IMR-90 (cell line): ENCODE measurements around the gene MAML3. TPM values are rescaled to one million over a fixed set of nuclear protein-coding genes. Genes with fewer than 3 reads are reported as not detected.

Experiments used
- ATAC-seq: fragments of 200-7000 bp; cut with Tn5 transposase; 2 replicates; pipeline ENCODE4 v1.9.1; 2020; ENCODE audit warnings: low read depth, mild to moderate bottlenecking, moderate library complexity
- BruUV-seq: library from RNA; stranded (reverse); fragments of 400-500 nt; replicated peaks from 2 replicates; lab custom pipeline; 2021; lab: Mats Ljungman, UMichigan
- CTCF ChIA-PET: fragments of 300-600 bp; formaldehyde crosslinking; extraction: SDS; loops from one replicate; lab custom pipeline; 2021; ENCODE audit warnings: antibody characterized with exemption; lab: Yijun Ruan, JAX
- POLR2A ChIA-PET: fragments of 300-600 bp; sonication (Branson Sonifier 250); formaldehyde crosslinking; loops from one replicate; lab custom pipeline; 2022; ENCODE audit warnings: antibody characterized with exemption; ENCODE audit not compliant: unreplicated experiment; lab: Charles Lee
- DNase-seq: peaks from one replicate; pipeline ENCODE4 v3.0.0; 2013
- H2AFZ ChIP-seq: replicated peaks from 2 replicates; pipeline ENCODE3; 2013; ENCODE audit warnings: low read length, mild to moderate bottlenecking; ENCODE audit not compliant: poor library complexity
- H2AK5ac ChIP-seq: 2 replicates; pipeline ENCODE4 v1.6.1; 2013; ENCODE audit warnings: low read depth, low read length, inconsistent platforms
- H2AK9ac ChIP-seq: replicated peaks from 2 replicates; pipeline ENCODE3; 2013; ENCODE audit warnings: mild to moderate bottlenecking, low read depth, low read length, moderate library complexity; ENCODE audit not compliant: poor library complexity
- H2BK120ac ChIP-seq: 2 replicates; pipeline ENCODE4 v1.6.1; 2013; ENCODE audit warnings: low read depth, low read length, inconsistent platforms
- H2BK15ac ChIP-seq: 3 replicates; pipeline ENCODE4 v1.6.1; 2013; ENCODE audit warnings: low read depth, low read length, inconsistent platforms
- H2BK20ac ChIP-seq: 2 replicates; pipeline ENCODE4 v1.6.1; 2013; ENCODE audit warnings: low read depth, mild to moderate bottlenecking, inconsistent platforms, low read length, moderate library complexity
- H2BK5ac ChIP-seq: 2 replicates; pipeline ENCODE4 v1.6.1; 2013; ENCODE audit warnings: mild to moderate bottlenecking, low read depth, low read length, inconsistent platforms; ENCODE audit not compliant: poor library complexity, severe bottlenecking
- H3K14ac ChIP-seq: replicated peaks from 2 replicates; pipeline ENCODE4 v1.6.1; 2013; ENCODE audit warnings: low read depth, low read length, inconsistent platforms
- H3K18ac ChIP-seq: 2 replicates; pipeline ENCODE4 v1.6.1; 2013; ENCODE audit warnings: low read depth, low read length, control low read depth
- H3K23ac ChIP-seq: 2 replicates; pipeline ENCODE4 v1.6.1; 2013; ENCODE audit warnings: low read depth, low read length, inconsistent platforms
- H3K27ac ChIP-seq: 2 replicates; pipeline ENCODE4 v1.5.1; 2013; ENCODE audit warnings: mild to moderate bottlenecking, control low read depth, low read length; ENCODE audit not compliant: insufficient read depth
- H3K27me3 ChIP-seq: 2 replicates; pipeline ENCODE4 v1.6.1; 2013; ENCODE audit warnings: low read length; ENCODE audit not compliant: control insufficient read depth, insufficient read depth
- H3K36me3 ChIP-seq: 2 replicates; pipeline ENCODE4 v1.6.1; 2013; ENCODE audit warnings: low read length, mixed read lengths; ENCODE audit not compliant: control insufficient read depth, insufficient read depth
- H3K4ac ChIP-seq: 2 replicates; pipeline ENCODE4 v1.6.1; 2013; ENCODE audit warnings: low read depth, low read length, inconsistent platforms
- H3K4me1 ChIP-seq: 2 replicates; pipeline ENCODE4 v1.6.1; 2013; ENCODE audit warnings: low read length, mixed read lengths; ENCODE audit not compliant: control insufficient read depth, insufficient read depth
- H3K4me2 ChIP-seq: 2 replicates; pipeline ENCODE4 v1.6.1; 2013; ENCODE audit warnings: low read depth, mild to moderate bottlenecking, control low read depth, low read length, moderate library complexity
- H3K4me3 ChIP-seq: 2 replicates; pipeline ENCODE4 v1.5.1; 2013; ENCODE audit warnings: low read depth, mild to moderate bottlenecking, control low read depth, low read length, moderate library complexity; ENCODE audit not compliant: insufficient read depth
- H3K56ac ChIP-seq: 2 replicates; pipeline ENCODE4 v1.6.1; 2013; ENCODE audit warnings: low read length, inconsistent platforms; ENCODE audit not compliant: insufficient read depth; ENCODE audit errors: extremely low read depth
- H3K79me1 ChIP-seq, 2 experiments: 2 replicates each; pipeline ENCODE4 v1.6.1; 2013; ENCODE audit warnings: low read length in 2 of 2, inconsistent platforms in 1 of 2, low read depth in 1 of 2
- H3K9ac ChIP-seq: 2 replicates; pipeline ENCODE4 v1.6.1; 2013; ENCODE audit warnings: low read depth, low read length, control low read depth
- H3K9me1 ChIP-seq: 2 replicates; pipeline ENCODE4 v1.6.1; 2013; ENCODE audit warnings: low read length, inconsistent platforms; ENCODE audit not compliant: insufficient read depth
- H3K9me3 ChIP-seq: 2 replicates; pipeline ENCODE4 v1.6.1; 2013; ENCODE audit warnings: low read length; ENCODE audit not compliant: control insufficient read depth, insufficient read depth
- H4K20me1 ChIP-seq: 2 replicates; pipeline ENCODE4 v1.6.1; 2013; ENCODE audit warnings: low read length, inconsistent platforms; ENCODE audit not compliant: insufficient read depth
- H4K5ac ChIP-seq: 2 replicates; pipeline ENCODE4 v1.6.1; 2013; ENCODE audit warnings: mild to moderate bottlenecking, low read depth, low read length, control low read depth
- H4K8ac ChIP-seq, 2 experiments: 2 replicates each; pipeline ENCODE4 v1.6.1; 2013; ENCODE audit warnings: low read depth in 2 of 2, low read length in 2 of 2, control low read depth in 1 of 2, inconsistent platforms in 1 of 2
- H4K91ac ChIP-seq: 2 replicates; pipeline ENCODE4 v1.6.1; 2013; ENCODE audit warnings: low read depth, low read length, inconsistent platforms; ENCODE audit not compliant: insufficient read depth
- BHLHE40 ChIP-seq: fragments of 150-350 bp; IDR thresholded peaks from 2 replicates; pipeline ENCODE4 v1.6.1; 2016; ENCODE audit warnings: mild to moderate bottlenecking, low read depth, low read length
- CEBPB ChIP-seq: IDR thresholded peaks from 2 replicates; pipeline ENCODE4 v1.6.1; 2012; ENCODE audit warnings: low read depth, low read length, improper control_type of control experiment
- CHD1 ChIP-seq: IDR thresholded peaks from 2 replicates; pipeline ENCODE4 v1.6.1; 2012; ENCODE audit warnings: low read depth, low read length, improper control_type of control experiment
- FOS ChIP-seq: fragments of 150-350 bp; IDR thresholded peaks from 2 replicates; pipeline ENCODE4 v1.6.1; 2016; ENCODE audit warnings: low read depth, low read length
- MAFK ChIP-seq: IDR thresholded peaks from 2 replicates; pipeline ENCODE4 v1.6.1; 2012; ENCODE audit warnings: low read depth, low read length, improper control_type of control experiment
- MAZ ChIP-seq: IDR thresholded peaks from 2 replicates; pipeline ENCODE4 v1.6.1; 2012; ENCODE audit warnings: low read depth, mild to moderate bottlenecking, low read length, improper control_type of control experiment, moderate library complexity, borderline replicate concordance
- MXI1 ChIP-seq: IDR thresholded peaks from 2 replicates; pipeline ENCODE4 v1.6.1; 2012; ENCODE audit warnings: low read depth, mild to moderate bottlenecking, low read length, moderate library complexity, borderline replicate concordance
- NFE2L2 ChIP-seq: fragments of 150-350 bp; IDR thresholded peaks from 2 replicates; pipeline ENCODE4 v1.6.1; 2016; ENCODE audit warnings: low read depth, mild to moderate bottlenecking, low read length
- POLR2A ChIP-seq: IDR thresholded peaks from 2 replicates; pipeline ENCODE4 v1.6.1; 2012; ENCODE audit warnings: mild to moderate bottlenecking, low read depth, low read length
- RAD21 ChIP-seq: IDR thresholded peaks from 2 replicates; pipeline ENCODE4 v1.6.1; 2012; ENCODE audit warnings: low read length, improper control_type of control experiment
- RCOR1 ChIP-seq: IDR thresholded peaks from 2 replicates; pipeline ENCODE4 v1.6.1; 2012; ENCODE audit warnings: mild to moderate bottlenecking, low read length, improper control_type of control experiment; ENCODE audit not compliant: insufficient replicate concordance
- RFX5 ChIP-seq: IDR thresholded peaks from 2 replicates; pipeline ENCODE4 v1.8.0; 2012; ENCODE audit warnings: low read depth, mild to moderate bottlenecking, low read length, moderate library complexity
- SMC3 ChIP-seq: fragments of 150-350 bp; IDR thresholded peaks from 2 replicates; pipeline ENCODE4 v1.6.1; 2016; ENCODE audit warnings: low read depth, mild to moderate bottlenecking, antibody characterized with exemption, low read length, moderate library complexity
- WGBS, 2 experiments: methylation state at CpG; one replicate each; pipeline versions ENCODE4 v1.1.5 to v1.1.7; 2013; ENCODE audit warnings: missing lambda C conversion rate in 2 of 2; ENCODE audit not compliant: insufficient read length in 1 of 2; ENCODE audit errors: extremely low coverage in 2 of 2; 5-methylcytosine and 5-hydroxymethylcytosine counted together
- dilution Hi-C: fragments of 300-500 bp; cut with HindIII; formaldehyde crosslinking; loops from one replicate; pipeline ENCODE4 v1.14.3; 2018; ENCODE audit warnings: low sequenced_read_pairs; ENCODE audit not compliant: unreplicated experiment
- in situ Hi-C: fragments of 300-500 bp; cut with MboI; formaldehyde crosslinking; loops from 3 replicates; pipeline ENCODE4 v1.14.3; 2019; ENCODE audit warnings: low sequenced_read_pairs, inconsistent platforms, mixed read lengths
- intact Hi-C: fragments of 100-400 bp; cut with micrococcal nuclease; formaldehyde crosslinking; loops from 2 replicates; pipeline ENCODE4 v1.10.0; 2022
- polyA plus RNA-seq, 3 experiments: library from polyadenylated mRNA; depleted of rRNA; stranded (reverse); fragments of >200 nt; gene quantifications; 2 replicates each; pipeline ENCODE4 v1.2.3, GENCODE V29; 2012; ENCODE audit warnings: low replicate concordance in 1 of 3
- total RNA-seq: library from RNA; depleted of rRNA; stranded (reverse); fragments of >200 nt; gene quantifications from 2 replicates; pipeline ENCODE4 v1.2.3, GENCODE V29; 2012
- TF ChIP-seq, protein P1 (sequence below): fragments of 150-350 bp; IDR thresholded peaks from 2 replicates; pipeline ENCODE4 v1.6.1; 2017; ENCODE audit warnings: mild to moderate bottlenecking, antibody characterized with exemption, low read length, low read depth
- TF ChIP-seq, protein P2 (sequence below): fragments of 150-350 bp; IDR thresholded peaks from 2 replicates; pipeline ENCODE4 v1.6.1; 2016; ENCODE audit warnings: low read depth, mild to moderate bottlenecking, low read length, moderate library complexity, borderline replicate concordance
- TF ChIP-seq, protein P3 (sequence below): conservative IDR thresholded peaks from 2 replicates; pipeline ENCODE4 v1.5.1; 2012; ENCODE audit warnings: mild to moderate bottlenecking, low read depth, low read length, improper control_type of control experiment

Gene MAML3
- total and polyA plus RNA-seq, 2 of the 4 experiments (the other 2 are of a cell fraction) = 0.90 to 1.7 TPM

DNA sequence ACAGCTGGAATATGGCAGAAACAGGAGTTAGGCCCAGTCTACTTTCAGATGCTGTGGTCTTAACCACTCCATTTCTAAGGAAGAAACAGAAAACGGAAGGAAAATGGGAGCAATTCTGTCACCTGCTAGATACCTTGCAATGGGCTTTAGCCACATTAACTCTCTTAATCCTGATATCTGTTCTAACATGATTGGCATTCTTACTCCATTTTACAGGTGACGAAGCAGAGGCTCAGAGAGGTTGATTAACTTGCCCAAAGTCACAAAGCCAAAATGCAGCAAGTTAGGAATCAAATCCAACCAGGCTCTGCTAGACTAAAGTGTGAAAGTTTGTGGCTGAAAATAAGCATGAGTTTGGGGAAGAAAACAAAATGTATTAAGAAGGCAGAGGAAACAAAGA is 196.9 kb downstream of the MAML3 start:
- H2AK9ac ChIP-seq = no peak overlapping the region
- H3K14ac ChIP-seq = no peak overlapping the region
- intact Hi-C loops (no loop called here), dilution Hi-C loops (no loop called here), in situ Hi-C loops (no loop called here)
- no peak for ATAC-seq
- no peak overlapping the region for H3K27ac ChIP-seq
- H3K4me1 ChIP-seq = peaks cover 2% of the 10 kb centered on the region; the same call in 1 of the 2 replicates
- POLR2A ChIA-PET = no interaction called here
- CTCF ChIA-PET = no interaction called here
- H3K4me2 ChIP-seq = no peak overlapping the region
- H3K79me1 ChIP-seq = no peaks in the 10 kb centered on the region; a peak in 1 of 4 replicates
- H3K4me3 ChIP-seq = no peak overlapping the region
- no peak overlapping the region for H3K18ac ChIP-seq
- no peaks in the 10 kb centered on the region for H3K9me3 ChIP-seq
- no peak overlapping the region for H2BK5ac ChIP-seq
- no peak overlapping the region for H3K23ac ChIP-seq
- H3K36me3 ChIP-seq = no peaks in the 10 kb centered on the region
- no peak overlapping the region for H2BK120ac ChIP-seq
- H3K27me3 ChIP-seq = no peaks in the 10 kb centered on the region
- no peak overlapping the region; a peak in 1 of 4 replicates for H4K8ac ChIP-seq
- no peaks in the 10 kb centered on the region for H4K20me1 ChIP-seq
- DNase-seq = no peak
- no peak overlapping the region for H2BK15ac ChIP-seq
- TF ChIP-seq POLR2A (no peak), RAD21 (no peak), SMC3 (no peak), CEBPB (no peak), FOS (no peak), MXI1 (no peak), RFX5 (no peak), NFE2L2 (no peak), RCOR1 (no peak), CHD1 (no peak), MAZ (no peak), BHLHE40 (no peak), MAFK (no peak)
- TF ChIP-seq, protein P1, sequence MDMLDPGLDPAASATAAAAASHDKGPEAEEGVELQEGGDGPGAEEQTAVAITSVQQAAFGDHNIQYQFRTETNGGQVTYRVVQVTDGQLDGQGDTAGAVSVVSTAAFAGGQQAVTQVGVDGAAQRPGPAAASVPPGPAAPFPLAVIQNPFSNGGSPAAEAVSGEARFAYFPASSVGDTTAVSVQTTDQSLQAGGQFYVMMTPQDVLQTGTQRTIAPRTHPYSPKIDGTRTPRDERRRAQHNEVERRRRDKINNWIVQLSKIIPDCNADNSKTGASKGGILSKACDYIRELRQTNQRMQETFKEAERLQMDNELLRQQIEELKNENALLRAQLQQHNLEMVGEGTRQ = no peak
- TF ChIP-seq, protein P2, sequence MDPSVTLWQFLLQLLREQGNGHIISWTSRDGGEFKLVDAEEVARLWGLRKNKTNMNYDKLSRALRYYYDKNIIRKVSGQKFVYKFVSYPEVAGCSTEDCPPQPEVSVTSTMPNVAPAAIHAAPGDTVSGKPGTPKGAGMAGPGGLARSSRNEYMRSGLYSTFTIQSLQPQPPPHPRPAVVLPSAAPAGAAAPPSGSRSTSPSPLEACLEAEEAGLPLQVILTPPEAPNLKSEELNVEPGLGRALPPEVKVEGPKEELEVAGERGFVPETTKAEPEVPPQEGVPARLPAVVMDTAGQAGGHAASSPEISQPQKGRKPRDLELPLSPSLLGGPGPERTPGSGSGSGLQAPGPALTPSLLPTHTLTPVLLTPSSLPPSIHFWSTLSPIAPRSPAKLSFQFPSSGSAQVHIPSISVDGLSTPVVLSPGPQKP = no peak
- TF ChIP-seq, protein P3, sequence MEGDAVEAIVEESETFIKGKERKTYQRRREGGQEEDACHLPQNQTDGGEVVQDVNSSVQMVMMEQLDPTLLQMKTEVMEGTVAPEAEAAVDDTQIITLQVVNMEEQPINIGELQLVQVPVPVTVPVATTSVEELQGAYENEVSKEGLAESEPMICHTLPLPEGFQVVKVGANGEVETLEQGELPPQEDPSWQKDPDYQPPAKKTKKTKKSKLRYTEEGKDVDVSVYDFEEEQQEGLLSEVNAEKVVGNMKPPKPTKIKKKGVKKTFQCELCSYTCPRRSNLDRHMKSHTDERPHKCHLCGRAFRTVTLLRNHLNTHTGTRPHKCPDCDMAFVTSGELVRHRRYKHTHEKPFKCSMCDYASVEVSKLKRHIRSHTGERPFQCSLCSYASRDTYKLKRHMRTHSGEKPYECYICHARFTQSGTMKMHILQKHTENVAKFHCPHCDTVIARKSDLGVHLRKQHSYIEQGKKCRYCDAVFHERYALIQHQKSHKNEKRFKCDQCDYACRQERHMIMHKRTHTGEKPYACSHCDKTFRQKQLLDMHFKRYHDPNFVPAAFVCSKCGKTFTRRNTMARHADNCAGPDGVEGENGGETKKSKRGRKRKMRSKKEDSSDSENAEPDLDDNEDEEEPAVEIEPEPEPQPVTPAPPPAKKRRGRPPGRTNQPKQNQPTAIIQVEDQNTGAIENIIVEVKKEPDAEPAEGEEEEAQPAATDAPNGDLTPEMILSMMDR = no peak
- H3K9ac ChIP-seq = no peak overlapping the region
- H3K56ac ChIP-seq = no peak overlapping the region
- no peak overlapping the region for H2AK5ac ChIP-seq
- no peaks in the 10 kb centered on the region; the same call in 1 of the 2 replicates for H3K9me1 ChIP-seq
- no TSS peak for BruUV-seq
- no peak overlapping the region for H3K4ac ChIP-seq
- no CpG with 5 or more reads among the region's 2 CpGs for WGBS, 2 experiments
- no peak overlapping the region for H4K5ac ChIP-seq
- H2AFZ ChIP-seq = no peak overlapping the region
- H4K91ac ChIP-seq = no peak overlapping the region
- no peak overlapping the region for H2BK20ac ChIP-seq
